Common myeloid progenitor, CD34-positive (primary cell): Measurements from ENCODE around the gene ERVH48-1.
"Not testable (repeated sequence)": the region's sequence is repeated elsewhere in the genome, so short reads cannot be mapped to it uniquely, and the experiment has no call there.

ENCODE experiments used
- CTCF ChIA-PET: fragments of 350-600 bp; sonication (Branson Sonifier 250); formaldehyde crosslinking; loops from one replicate; lab custom pipeline; 2021; ENCODE audit warnings: antibody characterized with exemption; lab: Charles Lee
- POLR2A ChIA-PET: fragments of 350-600 bp; sonication (Branson Sonifier 250); formaldehyde crosslinking; loops from one replicate; lab custom pipeline; 2021; ENCODE audit warnings: antibody characterized with exemption; lab: Charles Lee
- DNase-seq, 3 donors: peaks; one replicate each; pipeline versions ENCODE4 v3.0.0 to v3.0.0-alpha.2; 2013
- H3K27ac ChIP-seq, 2 experiments: 1 replicate in 1 of 2; 2 replicates in 1 of 2; pipeline ENCODE4 v1.7.0; 2013; ENCODE audit warnings: inconsistent platforms in 2 of 2, low read length in 2 of 2, mild to moderate bottlenecking in 2 of 2, low read depth in 1 of 2, moderate library complexity in 1 of 2; ENCODE audit not compliant: severe bottlenecking in 2 of 2, insufficient read depth in 1 of 2, poor library complexity in 1 of 2
- H3K27me3 ChIP-seq, 5 experiments: replicated peaks in 2 of 5; 1 replicate in 3 of 5; 2 replicates in 2 of 5; pipeline versions ENCODE4 v1.6.1 to v1.7.0; 2013; ENCODE audit warnings: low read length in 4 of 5, mild to moderate bottlenecking in 2 of 5, moderate library complexity in 2 of 5, inconsistent platforms in 1 of 5; ENCODE audit not compliant: insufficient read depth in 5 of 5, control insufficient read depth in 4 of 5
- H3K36me3 ChIP-seq, 4 experiments: 1 replicate in 2 of 4; 2 replicates in 2 of 4; pipeline versions ENCODE4 v1.6.1 to v1.7.0; 2013; ENCODE audit warnings: low read length in 3 of 4, control low read depth in 1 of 4, mild to moderate bottlenecking in 1 of 4; ENCODE audit not compliant: control insufficient read depth in 4 of 4, insufficient read depth in 4 of 4
- H3K4me1 ChIP-seq, 4 experiments: 1 replicate in 3 of 4; 2 replicates in 1 of 4; pipeline versions ENCODE4 v1.6.1 to v1.7.1; 2013; ENCODE audit warnings: low read length in 3 of 4, mild to moderate bottlenecking in 3 of 4, control low read depth in 1 of 4, inconsistent platforms in 1 of 4, moderate library complexity in 1 of 4; ENCODE audit not compliant: control insufficient read depth in 4 of 4, insufficient read depth in 4 of 4; ENCODE audit errors: control extremely low read depth in 1 of 4
- H3K4me3 ChIP-seq, 7 experiments: 1 replicate in 4 of 7; 2 replicates in 3 of 7; pipeline versions ENCODE4 v1.5.1 to v1.7.0; 2013; ENCODE audit warnings: mild to moderate bottlenecking in 7 of 7, low read length in 6 of 7, moderate library complexity in 6 of 7, inconsistent platforms in 2 of 7, low read depth in 2 of 7, control low read depth in 1 of 7; ENCODE audit not compliant: insufficient read depth in 4 of 7, control insufficient read depth in 1 of 7; ENCODE audit errors: extremely low read depth in 1 of 7
- H3K9me3 ChIP-seq, 5 experiments: 1 replicate in 4 of 5; 2 replicates in 1 of 5; pipeline versions ENCODE4 v1.6.1 to v1.7.1; 2013; ENCODE audit warnings: low read length in 4 of 5, mild to moderate bottlenecking in 2 of 5, inconsistent platforms in 1 of 5, low read depth in 1 of 5, moderate library complexity in 1 of 5; ENCODE audit not compliant: control insufficient read depth in 4 of 5, insufficient read depth in 2 of 5; ENCODE audit errors: control extremely low read depth in 1 of 5
- WGBS: methylation state at CpG from one replicate; pipeline ENCODE4 v1.1.5; 2013; ENCODE audit not compliant: insufficient coverage; 5-methylcytosine and 5-hydroxymethylcytosine counted together

The ERVH48-1 gene

GRCh38 chr21:42922918-42923317, 2.5 kb downstream of the ERVH48-1 start:
- H3K4me3 ChIP-seq = no peak overlapping the region
- no peaks in the 10 kb centered on the region for H3K27me3 ChIP-seq
- no peak for DNase-seq
- peaks cover 0 to 13% (median 9%) of the 10 kb centered on the region in 4 experiments for H3K4me1 ChIP-seq
- POLR2A ChIA-PET = no interaction called here
- CTCF ChIA-PET = no interaction called here
- H3K27ac ChIP-seq = no peak overlapping the region
- H3K9me3 ChIP-seq = no peaks in the 10 kb centered on the region
- no peaks in the 10 kb centered on the region for H3K36me3 ChIP-seq
- WGBS = 93% methylated on average over 17 of the region's 18 CpGs

GRCh38 chr21:42921927-42922326, 3.5 kb downstream of the ERVH48-1 start:
- 96% methylated on average over 3 of the region's 4 CpGs for WGBS
- H3K27me3 ChIP-seq = no peaks in the 10 kb centered on the region
- CTCF ChIA-PET = interaction anchor here (0.7 kb wide), 1 partner anchor 103 kb away, joined by 3 read pairs; no protein-coding TSS in a partner anchor
- H3K4me3 ChIP-seq = no peak overlapping the region
- no peaks in the 10 kb centered on the region for H3K36me3 ChIP-seq
- POLR2A ChIA-PET = no interaction called here
- peaks cover 0 to 13% (median 9%) of the 10 kb centered on the region in 4 experiments for H3K4me1 ChIP-seq
- H3K27ac ChIP-seq = no peak overlapping the region
- no peak for DNase-seq
- no peaks in the 10 kb centered on the region for H3K9me3 ChIP-seq

- Histone ChIP-seq H3K4me3 (no peak overlapping the region), H3K4me1 (peaks cover 0 to 1% (median 0%) of the 10 kb centered on the region in 4 experiments), H3K27ac (no peak overlapping the region), H3K9me3 (no peaks in the 10 kb centered on the region), H3K36me3 (peaks cover 0 to 2% (median 0%) of the 10 kb centered on the region in 4 experiments), H3K27me3 (no peaks in the 10 kb centered on the region)
- DNase-seq = no peak
- POLR2A ChIA-PET = interaction anchor here (0.6 kb wide), 1 partner anchor 10 kb away, joined by 4 read pairs; no protein-coding TSS in a partner anchor
- WGBS = 90% methylated on average over 2 of the region's 6 CpGs
- CTCF ChIA-PET = no interaction called here
Measured at GRCh38 chr21:42918291-42918690, 7.1 kb downstream of the ERVH48-1 start.

- WGBS = 100% methylated on average over 7 of the region's 7 CpGs
- Histone ChIP-seq H3K4me1 (no peaks in the 10 kb centered on the region), H3K27ac (no peak overlapping the region), H3K27me3 (no peaks in the 10 kb centered on the region), H3K36me3 (peaks cover 6 to 36% (median 26%) of the 10 kb centered on the region in 4 experiments), H3K9me3 (no peaks in the 10 kb centered on the region), H3K4me3 (no peak overlapping the region)
- ChIA-PET POLR2A (no interaction called here), CTCF (no interaction called here)
- DNase-seq = no peak
Measured at GRCh38 chr21:42913476-42913875, 12.0 kb downstream of the ERVH48-1 start.

- DNase-seq, POLR2A ChIA-PET, H3K27me3 ChIP-seq, H3K27ac ChIP-seq, H3K4me1 ChIP-seq, CTCF ChIA-PET, H3K4me3 ChIP-seq, H3K9me3 ChIP-seq: not testable (repeated sequence)
- H3K36me3 ChIP-seq = peaks cover 8 to 44% (median 32%) of the 10 kb centered on the region in 4 experiments
- 100% methylated on average over 4 of the region's 6 CpGs for WGBS
Measured at GRCh38 chr21:42911920-42912319, 13.5 kb downstream of the ERVH48-1 start.

- H3K4me3 ChIP-seq, CTCF ChIA-PET, H3K9me3 ChIP-seq, H3K27ac ChIP-seq, H3K27me3 ChIP-seq, POLR2A ChIA-PET, DNase-seq, H3K4me1 ChIP-seq: not testable (repeated sequence)
- peaks cover 21 to 75% (median 53%) of the 10 kb centered on the region in 4 experiments for H3K36me3 ChIP-seq
- WGBS = over 99% methylated on average over 9 of the region's 9 CpGs
Measured at GRCh38 chr21:42908484-42908883, 16.9 kb downstream of the ERVH48-1 start.

- CTCF ChIA-PET = no interaction called here
- 99% methylated on average over 16 of the region's 16 CpGs for WGBS
- POLR2A ChIA-PET = no interaction called here
Measured at GRCh38 chr21:42906233-42906632, 19.2 kb downstream of the ERVH48-1 start.

More at GRCh38 chr21:42906233-42906632, 19.2 kb downstream of the ERVH48-1 start:
- Histone ChIP-seq H3K27ac (no peak overlapping the region), H3K27me3 (no peaks in the 10 kb centered on the region), H3K4me1 (no peaks in the 10 kb centered on the region), H3K36me3 (peaks cover 20 to 80% (median 57%) of the 10 kb centered on the region in 4 experiments), H3K9me3 (peaks cover 0 to 8% (median 0%) of the 10 kb centered on the region in 5 experiments), H3K4me3 (no peak overlapping the region)
- DNase-seq = no peak
